ENCODE measurements around the gene BRD1.

BRD1 gene

DNA sequence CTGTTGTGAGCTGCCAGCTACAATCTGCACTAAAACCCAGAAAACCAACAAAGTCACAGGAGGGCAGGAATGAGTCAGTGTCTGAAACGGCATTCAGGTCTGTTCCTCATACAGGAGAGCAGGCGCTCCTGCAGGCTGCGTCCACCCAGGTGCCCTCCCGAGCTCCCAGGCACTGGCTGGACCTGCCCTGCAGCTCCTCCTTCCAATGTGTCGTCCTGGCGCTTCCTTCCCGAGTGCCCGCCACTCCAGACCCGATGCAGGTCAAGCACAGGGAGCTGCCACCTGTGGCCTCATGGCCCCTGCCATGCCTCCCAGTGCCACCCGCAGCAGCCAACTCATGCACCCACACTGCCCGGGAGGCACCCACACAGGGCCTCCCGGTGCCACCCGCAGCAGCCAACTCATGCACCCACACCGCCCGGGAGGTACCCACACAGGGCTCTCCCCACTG is 12.0 kb downstream of the BRD1 start:
- TF ChIP-seq SPI1 (IDR thresholded peaks at IDR 0.05; ENCODE audit: low read depth, low read length): 0 out of 2 replicates have a peak, but pooled peaks have one; percentile 3
- no peak for TF ChIP-seq POLR2A (IDR thresholded peaks at IDR 0.05; ENCODE audit: low read depth, low read length)
- DNase-seq (ENCODE audit: insufficient read length, low spot score) (no peak), FAIRE-seq (no peak)

DNA sequence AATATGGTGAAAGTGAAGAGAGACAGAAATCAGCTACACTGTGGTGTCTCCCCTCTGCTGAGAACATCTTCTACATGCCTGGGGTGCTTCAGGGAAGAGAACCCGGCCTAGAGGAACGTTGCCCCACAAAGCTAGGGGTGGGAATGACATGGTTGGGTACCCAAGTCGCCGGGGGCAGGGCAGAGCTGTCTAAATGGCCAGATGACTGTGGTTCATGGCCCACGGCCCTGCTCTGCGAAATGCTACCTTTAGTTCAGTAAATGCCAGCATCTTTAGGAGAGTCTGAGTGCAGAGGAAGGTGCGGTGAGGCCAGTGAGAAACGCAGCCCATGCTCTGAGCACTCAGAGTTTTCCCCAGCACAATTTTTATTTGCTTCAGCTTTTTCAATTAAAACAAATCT is 12.8 kb downstream of the BRD1 start:
- TF ChIP-seq POLR2AphosphoS5 (IDR thresholded peaks at IDR 0.05; ENCODE audit: low read depth, low read length) (0 out of 2 replicates have a peak, but pooled peaks have one; percentile 31), PAX5 (IDR thresholded peaks at IDR 0.05; ENCODE audit: insufficient read depth, low read length, severe bottlenecking) (no peak)
- FAIRE-seq: no peak
- DNase-seq (ENCODE audit: insufficient read length, low spot score): no peak

DNA sequence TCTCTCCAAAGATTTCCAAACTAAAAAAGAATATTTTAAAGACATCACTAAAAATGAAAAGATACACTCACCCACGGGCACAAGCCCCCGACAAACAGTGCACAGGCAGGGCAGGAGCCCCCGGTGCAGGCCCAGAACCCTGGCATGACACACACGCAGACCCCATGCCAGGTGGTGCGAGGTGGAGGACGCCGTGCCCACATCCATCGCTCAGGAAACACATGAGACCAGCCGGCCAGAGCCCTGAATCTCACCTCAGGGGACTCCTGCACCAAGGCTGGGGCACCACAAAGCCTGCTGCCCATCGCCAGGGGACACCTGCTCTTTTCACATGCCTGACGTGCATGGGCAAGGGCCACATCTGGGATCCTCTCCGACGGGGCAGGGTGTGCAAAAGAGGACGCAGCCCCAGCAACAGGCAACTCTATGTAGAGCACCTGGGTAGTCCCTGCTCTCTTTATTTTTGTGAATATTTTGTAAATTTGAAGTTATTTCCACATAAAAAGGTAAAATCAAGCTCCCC is 13.4 kb downstream of the BRD1 start:
- FAIRE-seq (no peak), DNase-seq (ENCODE audit: insufficient read length, low spot score) (no peak)
- TF ChIP-seq POLR2AphosphoS5 (IDR thresholded peaks at IDR 0.05; ENCODE audit: low read depth, low read length) (peak; percentile 46; the same call in 1 of the 2 replicates), PAX5 (IDR thresholded peaks at IDR 0.05; ENCODE audit: insufficient read depth, low read length, severe bottlenecking) (no peak), SPI1 (IDR thresholded peaks at IDR 0.05; ENCODE audit: low read depth, low read length) (no peak)

DNA sequence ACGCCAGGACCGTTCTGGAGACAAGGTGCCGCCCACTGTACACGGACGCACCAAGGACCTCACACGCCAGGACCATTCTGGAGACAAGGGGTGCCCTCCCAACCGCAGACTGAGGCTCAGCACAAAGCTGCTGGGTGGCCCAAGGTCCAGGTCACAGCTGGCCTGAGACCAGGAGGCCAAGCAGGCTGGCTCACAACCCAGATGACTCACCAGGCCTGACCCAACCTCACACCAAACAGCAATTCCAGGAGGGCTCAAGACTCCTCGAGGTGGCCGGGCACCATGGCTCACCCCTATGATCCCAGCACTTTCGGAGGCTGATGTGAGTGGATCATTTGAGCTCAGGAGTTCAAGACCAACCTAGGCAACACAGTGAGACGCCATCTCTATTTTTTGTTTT is 14.8 kb downstream of the BRD1 start:
- TF ChIP-seq POLR2AphosphoS5 (IDR thresholded peaks at IDR 0.05; ENCODE audit: low read depth, low read length) (0 out of 2 replicates have a peak, but pooled peaks have one; percentile 40), POLR2A (IDR thresholded peaks at IDR 0.05; ENCODE audit: low read depth, low read length) (no peak)
- FAIRE-seq (no peak), DNase-seq (ENCODE audit: insufficient read length, low spot score) (no peak)

DNA sequence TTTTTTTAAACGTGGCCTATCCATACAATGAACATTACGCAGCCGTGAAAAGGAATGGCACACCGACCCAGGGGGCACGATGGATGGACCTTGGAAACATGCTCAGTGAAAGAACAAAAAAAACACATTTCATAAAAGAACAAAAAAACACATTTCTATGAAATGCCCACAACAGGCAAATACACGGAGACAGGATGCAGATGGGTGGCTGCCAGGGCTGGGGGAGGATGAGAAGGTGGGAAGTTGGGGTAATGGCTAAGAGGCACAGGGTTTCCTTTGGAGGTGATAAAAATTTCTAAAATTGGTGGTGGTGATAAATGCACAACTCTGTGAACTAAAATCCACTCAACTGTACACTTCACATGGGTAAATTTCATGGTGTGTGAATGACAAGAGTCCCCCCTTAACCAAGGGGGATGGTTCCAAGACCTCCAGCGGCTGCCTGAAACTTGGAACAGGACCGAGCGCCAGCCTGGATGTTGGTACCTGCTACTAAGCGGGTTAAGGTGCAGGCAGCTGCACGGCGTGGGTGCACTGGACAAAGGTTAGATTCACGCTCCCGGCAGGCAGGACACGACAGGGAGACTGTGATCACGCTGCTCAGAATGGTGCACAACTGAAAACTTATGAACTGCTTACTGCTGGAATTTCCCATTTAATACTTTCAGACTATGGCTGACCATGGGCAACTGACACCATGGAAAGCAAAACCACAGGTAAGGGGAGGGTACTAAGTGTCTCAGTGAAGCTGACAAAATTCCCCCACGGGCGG is 16.5 kb downstream of the BRD1 start:
- peak; percentile 31 for FAIRE-seq
- DNase-seq (ENCODE audit: insufficient read length, low spot score): no peak
- TF ChIP-seq PAX5 (IDR thresholded peaks at IDR 0.05; ENCODE audit: insufficient read depth, low read length, severe bottlenecking): no peak
- no peak for TF ChIP-seq POLR2A (IDR thresholded peaks at IDR 0.05; ENCODE audit: low read depth, low read length)
- TF ChIP-seq SPI1 (IDR thresholded peaks at IDR 0.05; ENCODE audit: low read depth, low read length): no peak
- no peak for TF ChIP-seq POU2F2 (IDR thresholded peaks at IDR 0.05; ENCODE audit: low read depth, low read length)
- no peak for TF ChIP-seq POLR2AphosphoS5 (IDR thresholded peaks at IDR 0.05; ENCODE audit: low read depth, low read length)
- TF ChIP-seq TAF1 (IDR thresholded peaks at IDR 0.05; ENCODE audit: low read depth, low read length): no peak

DNA sequence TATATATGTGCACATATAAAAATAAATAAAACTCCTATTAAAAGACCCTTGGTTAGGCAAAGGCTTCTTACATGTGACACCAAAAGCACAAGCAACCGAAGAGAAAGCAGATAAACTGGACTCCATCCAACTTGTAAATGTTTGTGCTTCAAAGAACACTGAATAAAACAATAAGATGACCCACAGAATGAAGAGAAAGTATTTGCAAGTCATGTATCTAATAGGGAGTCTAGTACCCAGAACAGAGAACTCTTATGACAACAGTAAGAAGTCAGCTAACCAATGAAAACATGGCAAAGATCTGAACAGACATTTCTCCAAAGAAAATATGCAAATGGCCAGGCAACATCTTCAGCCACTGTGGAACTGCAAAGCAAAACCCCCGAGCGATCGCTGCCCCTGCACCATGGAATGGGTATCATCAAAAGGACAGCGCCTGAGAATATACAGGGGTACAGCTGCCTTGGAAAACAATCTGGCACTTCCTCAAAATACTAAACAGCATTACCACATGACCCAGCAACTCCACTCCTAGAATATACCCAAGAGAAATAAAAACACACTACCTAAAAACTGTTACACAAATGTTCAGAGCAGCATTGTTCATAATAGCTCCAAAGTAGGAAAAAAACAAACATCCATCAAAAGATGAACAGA is 17.2 kb downstream of the BRD1 start:
- peak; percentile 78 for FAIRE-seq
- no peak for DNase-seq (ENCODE audit: insufficient read length, low spot score)
- no peak for TF ChIP-seq TAF1 (IDR thresholded peaks at IDR 0.05; ENCODE audit: low read depth, low read length)
- TF ChIP-seq POU2F2 (IDR thresholded peaks at IDR 0.05; ENCODE audit: low read depth, low read length): peak; percentile 58; the same call in 1 of the 2 replicates
- no peak for TF ChIP-seq POLR2A (IDR thresholded peaks at IDR 0.05; ENCODE audit: low read depth, low read length)
- TF ChIP-seq POLR2AphosphoS5 (IDR thresholded peaks at IDR 0.05; ENCODE audit: low read depth, low read length): no peak
- no peak for TF ChIP-seq PAX5 (IDR thresholded peaks at IDR 0.05; ENCODE audit: insufficient read depth, low read length, severe bottlenecking)
- peak; percentile 59 for TF ChIP-seq SPI1 (IDR thresholded peaks at IDR 0.05; ENCODE audit: low read depth, low read length)

DNA sequence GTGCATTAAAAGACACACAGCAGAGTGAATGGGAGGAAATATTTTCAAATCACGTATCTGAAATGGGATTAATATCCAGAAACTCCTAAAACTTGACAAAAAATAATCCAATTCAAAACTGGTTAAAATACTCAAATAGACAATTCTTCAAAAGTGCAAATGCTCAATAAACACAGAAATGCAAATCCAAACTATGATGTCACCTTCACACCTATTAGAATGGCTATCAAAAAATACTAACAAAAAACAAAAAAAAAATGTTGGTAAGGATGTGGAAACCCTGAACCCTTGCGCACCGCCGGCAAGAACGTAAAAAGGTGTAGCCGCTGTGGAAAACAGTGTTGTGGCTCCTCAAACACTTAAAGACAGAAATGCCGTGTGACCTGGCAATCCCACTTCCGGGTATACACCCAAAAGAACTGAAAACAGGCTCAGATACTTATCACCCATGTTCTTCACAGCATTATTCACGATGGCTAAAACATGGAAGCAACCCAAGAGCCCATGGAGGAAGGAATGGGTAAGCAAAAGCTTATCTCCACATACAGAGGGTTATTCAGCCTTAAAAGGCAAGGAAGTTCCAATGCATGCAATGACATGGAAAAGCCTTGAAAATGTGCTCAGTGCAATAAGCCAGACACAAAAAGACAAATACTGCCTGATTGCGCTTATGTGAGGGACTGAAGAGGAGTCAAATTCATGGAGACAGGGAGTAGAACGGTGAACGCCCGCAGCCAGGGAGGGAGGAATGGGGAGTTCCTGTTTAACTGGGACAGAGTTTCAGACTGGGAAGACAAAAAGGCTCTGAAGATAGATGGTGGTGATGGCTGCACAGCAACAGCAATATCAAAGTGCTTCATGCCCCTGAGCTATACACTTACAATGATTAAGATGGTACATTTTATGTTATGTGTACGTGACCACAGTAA is 19.6 kb downstream of the BRD1 start:
- TF ChIP-seq TAF1 (IDR thresholded peaks at IDR 0.05; ENCODE audit: low read depth, low read length): no peak
- no peak for TF ChIP-seq SPI1 (IDR thresholded peaks at IDR 0.05; ENCODE audit: low read depth, low read length)
- no peak for TF ChIP-seq PAX5 (IDR thresholded peaks at IDR 0.05; ENCODE audit: insufficient read depth, low read length, severe bottlenecking)
- no peak for TF ChIP-seq POLR2A (IDR thresholded peaks at IDR 0.05; ENCODE audit: low read depth, low read length)
- TF ChIP-seq POU2F2 (IDR thresholded peaks at IDR 0.05; ENCODE audit: low read depth, low read length): no peak
- TF ChIP-seq POLR2AphosphoS5 (IDR thresholded peaks at IDR 0.05; ENCODE audit: low read depth, low read length): no peak
- FAIRE-seq: peak; percentile 33
- DNase-seq (ENCODE audit: insufficient read length, low spot score): no peak

DNA sequence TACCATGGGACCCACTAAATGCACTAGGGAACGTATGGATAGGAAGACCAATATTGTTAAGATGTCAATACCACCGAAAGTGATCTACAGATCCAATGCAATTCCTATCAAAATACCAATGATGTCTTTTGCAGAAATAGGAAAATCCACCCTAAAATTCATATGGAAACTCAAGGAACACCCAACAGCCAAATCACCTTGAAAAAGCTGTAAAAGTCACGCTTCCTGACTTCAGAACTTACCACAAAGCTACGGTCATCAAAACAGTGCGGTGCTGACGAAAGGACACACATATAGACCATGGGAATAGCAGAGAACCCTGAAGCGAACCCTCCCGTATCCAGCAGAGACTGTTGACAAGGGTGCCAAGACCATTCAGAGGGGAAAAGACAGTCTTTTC is 20.5 kb downstream of the BRD1 start:
- DNase-seq (ENCODE audit: insufficient read length, low spot score) (no peak), FAIRE-seq (no peak)
- TF ChIP-seq SPI1 (IDR thresholded peaks at IDR 0.05; ENCODE audit: low read depth, low read length) (no peak), PAX5 (IDR thresholded peaks at IDR 0.05; ENCODE audit: insufficient read depth, low read length, severe bottlenecking) (no peak), POLR2A (IDR thresholded peaks at IDR 0.05; ENCODE audit: low read depth, low read length) (no peak), POU2F2 (IDR thresholded peaks at IDR 0.05; ENCODE audit: low read depth, low read length) (no peak), TAF1 (IDR thresholded peaks at IDR 0.05; ENCODE audit: low read depth, low read length) (no peak), POLR2AphosphoS5 (IDR thresholded peaks at IDR 0.05; ENCODE audit: low read depth, low read length) (no peak)

DNA sequence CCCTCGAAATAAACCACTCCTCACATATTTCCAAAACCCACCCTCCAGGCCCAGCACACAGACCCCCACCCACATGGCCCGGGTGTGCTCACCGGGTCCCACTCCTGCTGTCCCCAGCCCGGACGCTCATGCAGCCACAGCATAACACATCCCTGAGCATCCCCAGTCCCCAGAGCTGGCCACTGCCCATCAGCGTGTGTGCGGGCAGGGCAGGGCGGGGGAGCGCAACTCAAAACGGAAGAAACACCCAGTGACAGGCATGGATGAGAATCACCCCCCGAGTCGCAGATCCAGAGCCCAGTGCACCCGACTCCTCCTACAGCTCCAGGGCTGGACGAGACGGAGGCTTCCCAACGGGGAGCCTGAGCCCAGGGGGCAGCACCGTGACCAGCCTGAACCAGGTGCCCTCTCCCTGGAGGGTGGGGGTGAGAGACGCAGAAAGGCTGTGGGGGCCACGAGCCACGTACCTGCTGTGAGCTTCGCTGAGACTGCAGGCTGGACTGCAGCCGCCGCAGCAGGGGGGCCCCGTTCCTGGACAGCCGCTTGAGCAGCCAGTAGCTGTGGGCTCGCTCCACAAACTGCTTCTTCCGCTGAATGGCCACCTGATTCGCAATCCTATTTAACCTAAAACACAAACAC is 23.8 kb downstream of the BRD1 start:
- TF ChIP-seq PAX5 (IDR thresholded peaks at IDR 0.05; ENCODE audit: insufficient read depth, low read length, severe bottlenecking) (no peak), SPI1 (IDR thresholded peaks at IDR 0.05; ENCODE audit: low read depth, low read length) (no peak), TAF1 (IDR thresholded peaks at IDR 0.05; ENCODE audit: low read depth, low read length) (no peak), POU2F2 (IDR thresholded peaks at IDR 0.05; ENCODE audit: low read depth, low read length) (no peak), POLR2AphosphoS5 (IDR thresholded peaks at IDR 0.05; ENCODE audit: low read depth, low read length) (no peak), POLR2A (IDR thresholded peaks at IDR 0.05; ENCODE audit: low read depth, low read length) (no peak)
- DNase-seq (ENCODE audit: insufficient read length, low spot score): no peak
- no peak for FAIRE-seq
